ENCODE measurements around the gene GABBR2. TPM values are rescaled to one million over a fixed set of nuclear protein-coding genes. Genes with fewer than 3 reads are reported as not detected.

GABBR2 gene
- total RNA-seq, 4 donors from 2014 or later: under 0.01 to 0.62 TPM; not detected in 2

DNA sequence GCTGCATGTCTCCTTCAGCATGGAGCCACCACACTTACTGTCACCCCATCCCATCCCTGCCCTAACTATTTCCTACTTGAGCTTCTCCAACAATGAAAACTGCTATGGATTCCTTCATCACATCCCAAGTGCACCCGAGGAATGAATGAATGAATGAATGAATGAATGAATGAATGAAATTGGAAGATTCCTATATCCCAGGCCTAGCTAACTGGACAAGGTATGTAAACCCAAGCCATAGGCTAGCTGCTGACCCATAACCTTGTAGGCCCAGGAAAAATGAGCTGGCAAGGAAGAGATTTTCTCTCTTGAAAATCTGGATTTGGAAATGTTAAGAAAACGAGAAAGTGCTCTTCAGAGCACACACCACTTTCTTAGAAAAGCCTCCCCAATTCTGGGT is 97.4 kb downstream of the GABBR2 start:
- no peaks in the 10 kb centered on the region for H3K36me3 ChIP-seq
- no peak for TF ChIP-seq POLR2A (IDR thresholded peaks at IDR 0.05)
- TF ChIP-seq, protein P1, sequence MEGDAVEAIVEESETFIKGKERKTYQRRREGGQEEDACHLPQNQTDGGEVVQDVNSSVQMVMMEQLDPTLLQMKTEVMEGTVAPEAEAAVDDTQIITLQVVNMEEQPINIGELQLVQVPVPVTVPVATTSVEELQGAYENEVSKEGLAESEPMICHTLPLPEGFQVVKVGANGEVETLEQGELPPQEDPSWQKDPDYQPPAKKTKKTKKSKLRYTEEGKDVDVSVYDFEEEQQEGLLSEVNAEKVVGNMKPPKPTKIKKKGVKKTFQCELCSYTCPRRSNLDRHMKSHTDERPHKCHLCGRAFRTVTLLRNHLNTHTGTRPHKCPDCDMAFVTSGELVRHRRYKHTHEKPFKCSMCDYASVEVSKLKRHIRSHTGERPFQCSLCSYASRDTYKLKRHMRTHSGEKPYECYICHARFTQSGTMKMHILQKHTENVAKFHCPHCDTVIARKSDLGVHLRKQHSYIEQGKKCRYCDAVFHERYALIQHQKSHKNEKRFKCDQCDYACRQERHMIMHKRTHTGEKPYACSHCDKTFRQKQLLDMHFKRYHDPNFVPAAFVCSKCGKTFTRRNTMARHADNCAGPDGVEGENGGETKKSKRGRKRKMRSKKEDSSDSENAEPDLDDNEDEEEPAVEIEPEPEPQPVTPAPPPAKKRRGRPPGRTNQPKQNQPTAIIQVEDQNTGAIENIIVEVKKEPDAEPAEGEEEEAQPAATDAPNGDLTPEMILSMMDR (IDR thresholded peaks at IDR 0.05): no peak
- H3K4me1 ChIP-seq: no peaks in the 10 kb centered on the region
- no peak overlapping the region for H3K27ac ChIP-seq
- H3K27me3 ChIP-seq: no peaks in the 10 kb centered on the region
- intact Hi-C loops (cut with DNase I; ENCODE audit: low total_unique reads): no loop called here
- H3K4me3 ChIP-seq: no peak overlapping the region
- no peaks in the 10 kb centered on the region for H3K9me3 ChIP-seq
- no peak for DNase-seq

DNA sequence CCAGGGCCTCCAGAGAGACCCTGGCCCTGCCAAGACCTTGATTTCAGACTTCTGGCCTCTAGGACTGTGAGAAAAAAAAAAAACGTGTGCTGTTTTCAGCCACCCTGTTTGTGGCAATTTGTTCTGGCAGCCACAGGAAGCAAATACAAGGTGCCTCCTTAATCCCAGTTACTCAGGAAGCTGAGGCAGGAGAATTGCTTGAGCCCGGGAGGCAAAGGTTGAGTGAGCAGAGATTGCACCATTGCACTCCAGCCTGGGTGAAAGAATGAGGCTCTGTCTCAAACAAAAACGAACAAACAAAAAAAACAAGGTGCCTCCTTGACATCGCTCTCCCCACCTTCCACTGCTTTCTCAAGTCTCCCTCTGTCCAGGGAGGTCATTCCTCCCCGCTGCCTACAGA is 98.0 kb downstream of the GABBR2 start:
- intact Hi-C loops (cut with DNase I; ENCODE audit: low total_unique reads): no loop called here
- no peaks in the 10 kb centered on the region for H3K4me1 ChIP-seq
- H3K9me3 ChIP-seq: no peaks in the 10 kb centered on the region
- no peaks in the 10 kb centered on the region for H3K36me3 ChIP-seq
- DNase-seq: no peak
- H3K27ac ChIP-seq: no peak overlapping the region
- H3K4me3 ChIP-seq: no peak overlapping the region
- no peaks in the 10 kb centered on the region for H3K27me3 ChIP-seq
- TF ChIP-seq, protein P1 (IDR thresholded peaks at IDR 0.05): no peak
- TF ChIP-seq POLR2A (IDR thresholded peaks at IDR 0.05): no peak

DNA sequence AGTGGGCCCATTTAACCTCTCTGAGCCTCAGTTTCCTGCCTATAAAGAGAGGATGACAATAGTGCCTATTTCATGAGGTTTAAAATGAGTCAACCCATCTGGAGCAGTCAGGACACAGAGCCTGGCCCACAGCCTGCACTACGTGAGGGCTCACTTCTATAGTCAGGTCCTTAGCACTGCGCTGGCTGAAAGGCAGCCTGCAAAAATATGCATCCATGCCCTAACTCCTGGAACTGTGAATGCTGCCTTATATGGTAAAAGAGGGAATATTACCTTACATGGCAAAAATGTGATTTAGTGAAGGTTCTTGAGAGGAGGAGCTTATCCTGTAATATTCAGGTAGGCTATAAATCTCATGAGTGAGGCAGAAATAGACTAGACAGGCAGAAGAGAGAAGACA is 98.5 kb downstream of the GABBR2 start:
- H3K36me3 ChIP-seq: no peaks in the 10 kb centered on the region
- no peak overlapping the region for H3K4me3 ChIP-seq
- TF ChIP-seq POLR2A (IDR thresholded peaks at IDR 0.05): no peak
- TF ChIP-seq, protein P1 (IDR thresholded peaks at IDR 0.05): no peak
- no peak overlapping the region for H3K27ac ChIP-seq
- no peaks in the 10 kb centered on the region for H3K9me3 ChIP-seq
- H3K27me3 ChIP-seq: no peaks in the 10 kb centered on the region
- no peak for DNase-seq
- intact Hi-C loops (cut with DNase I; ENCODE audit: low total_unique reads): no loop called here
- no peaks in the 10 kb centered on the region for H3K4me1 ChIP-seq

DNA sequence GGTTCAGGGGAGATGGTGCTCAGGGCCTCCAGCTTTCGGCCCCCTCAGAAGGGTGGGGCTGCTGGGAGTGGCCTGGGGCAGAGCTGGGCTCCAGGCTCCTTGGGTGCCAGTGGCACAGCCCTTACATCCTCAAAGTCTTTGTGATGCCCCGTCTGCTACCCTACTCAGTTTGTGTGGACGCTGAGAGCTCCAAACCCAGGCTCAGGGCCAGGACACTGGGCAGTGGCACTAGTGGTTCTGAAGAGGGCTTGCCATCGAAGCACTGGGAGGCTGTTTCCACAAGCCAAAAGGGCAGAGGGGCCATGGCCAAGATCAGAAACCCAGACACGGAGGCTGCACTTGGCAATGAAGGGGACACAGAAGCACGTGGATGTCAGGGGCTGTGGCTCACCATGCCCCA is 99.1 kb downstream of the GABBR2 start:
- no peak overlapping the region for H3K27ac ChIP-seq
- intact Hi-C loops (cut with DNase I; ENCODE audit: low total_unique reads): no loop called here

DNA sequence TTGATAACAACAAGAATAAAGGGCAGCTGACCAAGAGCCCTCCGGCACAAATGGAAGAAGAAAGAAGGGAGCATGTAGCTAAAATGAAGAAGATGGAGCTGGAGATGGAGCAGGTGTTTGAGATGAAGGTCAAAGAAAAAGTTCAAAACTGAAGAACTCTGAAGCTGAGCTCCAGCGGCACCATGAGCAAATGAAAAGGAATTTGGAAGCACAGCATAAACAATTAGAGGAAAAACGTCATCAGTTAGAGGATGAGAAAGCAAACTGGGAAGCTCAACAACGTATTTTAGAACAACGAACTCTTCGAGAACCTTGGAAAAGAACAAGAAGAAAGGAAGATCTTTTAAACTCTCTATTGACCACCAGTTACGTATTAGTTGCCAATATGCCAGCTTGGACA is 100.9 kb downstream of the GABBR2 start:
- intact Hi-C loops (cut with DNase I; ENCODE audit: low total_unique reads): no loop called here
- H3K27me3 ChIP-seq: no peaks in the 10 kb centered on the region

More for the DNA sequence above, 99.1 kb downstream of the GABBR2 start:
- H3K27me3 ChIP-seq: no peaks in the 10 kb centered on the region
- no peak for TF ChIP-seq POLR2A (IDR thresholded peaks at IDR 0.05)
- TF ChIP-seq, protein P1 (IDR thresholded peaks at IDR 0.05): no peak
- H3K4me1 ChIP-seq: no peaks in the 10 kb centered on the region
- no peak overlapping the region for H3K4me3 ChIP-seq
- no peaks in the 10 kb centered on the region for H3K9me3 ChIP-seq
- no peaks in the 10 kb centered on the region for H3K36me3 ChIP-seq
- no peak for DNase-seq

More for the DNA sequence above, 100.9 kb downstream of the GABBR2 start:
- H3K4me1 ChIP-seq: no peaks in the 10 kb centered on the region
- no peak overlapping the region for H3K27ac ChIP-seq
- no peaks in the 10 kb centered on the region for H3K36me3 ChIP-seq
- TF ChIP-seq, protein P1 (IDR thresholded peaks at IDR 0.05): no peak
- no peak for TF ChIP-seq POLR2A (IDR thresholded peaks at IDR 0.05)
- H3K4me3 ChIP-seq: no peak overlapping the region
- DNase-seq: no peak
- no peaks in the 10 kb centered on the region for H3K9me3 ChIP-seq

Measured in uterus (tissue), 4 donors.